Left ventricle myocardium inferior (tissue), 1 donor: ENCODE data around the gene TTC39A. TPM values are rescaled to one million over a fixed set of nuclear protein-coding genes. Genes with fewer than 3 reads are reported as not detected.

Experiments used
- DNase-seq: peaks from one replicate; pipeline ENCODE4 v3.0.0-alpha.2; 2020
- H3K27ac ChIP-seq: fragments of 200-600 bp; replicated peaks from 2 replicates; pipeline ENCODE4 v1.8.0; 2021
- H3K27me3 ChIP-seq: fragments of 200-600 bp; 2 replicates; pipeline ENCODE4 v1.8.0; 2021; ENCODE audit warnings: low read depth
- H3K36me3 ChIP-seq: fragments of 200-600 bp; 2 replicates; pipeline ENCODE4 v1.8.0; 2021
- H3K4me1 ChIP-seq: fragments of 200-600 bp; 2 replicates; pipeline ENCODE4 v1.8.0; 2021
- H3K4me3 ChIP-seq: fragments of 200-600 bp; 2 replicates; pipeline ENCODE4 v1.8.0; 2021; ENCODE audit warnings: mild to moderate bottlenecking, moderate library complexity
- H3K9me3 ChIP-seq: fragments of 200-600 bp; replicated peaks from 2 replicates; pipeline ENCODE4 v1.8.0; 2021
- intact Hi-C: fragments of 100-400 bp; cut with micrococcal nuclease; formaldehyde crosslinking; loops from one replicate; pipeline ENCODE4 v1.11.0; 2022
- total RNA-seq: library from RNA; stranded (reverse); fragmentation: NEBNext Ultra II Directional; extraction: Animal tissue kit (Norgen Biotek cat#: 25700); gene quantifications from one replicate; pipeline ENCODE4 v1.2.1, GENCODE V29; 2021
- TF ChIP-seq, protein P1 (sequence below): fragments of 200-600 bp; IDR thresholded peaks from 2 replicates; pipeline ENCODE4 v1.8.0; 2021; ENCODE audit warnings: antibody characterized with exemption, mild to moderate bottlenecking, borderline replicate concordance
- donor health status: DM: no; HTN: yes; CAD: no; lungs with severe emphysema.

TTC39A gene
- total RNA-seq, 1 donor from 2014 or later: 25.7 TPM

DNA sequence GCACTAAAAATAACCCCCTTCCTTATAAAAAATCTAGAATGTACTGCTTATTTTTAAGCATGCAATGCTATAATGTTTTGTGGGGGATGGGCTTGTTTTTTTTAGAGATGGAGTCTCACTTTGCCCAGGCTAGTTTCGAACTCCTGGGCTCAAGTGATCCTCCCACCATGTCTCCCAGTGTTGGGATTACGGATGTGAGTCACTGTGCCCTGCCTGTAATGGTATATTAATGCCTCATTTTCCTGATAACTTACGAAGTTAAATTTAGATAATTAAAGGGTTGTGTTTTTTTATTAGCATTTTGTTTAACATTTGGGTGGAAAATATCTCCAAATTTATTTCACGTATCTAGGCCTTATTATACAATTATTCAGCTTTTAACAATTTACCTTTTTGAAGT is 87.8 kb downstream of the TTC39A start:
- intact Hi-C loops: no loop called here
- Histone ChIP-seq H3K4me1 (peaks cover 99% of the 10 kb centered on the region), H3K4me3 (no peak overlapping the region), H3K27me3 (no peaks in the 10 kb centered on the region), H3K27ac (no peak overlapping the region), H3K9me3 (no peaks in the 10 kb centered on the region), H3K36me3 (no peaks in the 10 kb centered on the region)
- TF ChIP-seq, protein P1, sequence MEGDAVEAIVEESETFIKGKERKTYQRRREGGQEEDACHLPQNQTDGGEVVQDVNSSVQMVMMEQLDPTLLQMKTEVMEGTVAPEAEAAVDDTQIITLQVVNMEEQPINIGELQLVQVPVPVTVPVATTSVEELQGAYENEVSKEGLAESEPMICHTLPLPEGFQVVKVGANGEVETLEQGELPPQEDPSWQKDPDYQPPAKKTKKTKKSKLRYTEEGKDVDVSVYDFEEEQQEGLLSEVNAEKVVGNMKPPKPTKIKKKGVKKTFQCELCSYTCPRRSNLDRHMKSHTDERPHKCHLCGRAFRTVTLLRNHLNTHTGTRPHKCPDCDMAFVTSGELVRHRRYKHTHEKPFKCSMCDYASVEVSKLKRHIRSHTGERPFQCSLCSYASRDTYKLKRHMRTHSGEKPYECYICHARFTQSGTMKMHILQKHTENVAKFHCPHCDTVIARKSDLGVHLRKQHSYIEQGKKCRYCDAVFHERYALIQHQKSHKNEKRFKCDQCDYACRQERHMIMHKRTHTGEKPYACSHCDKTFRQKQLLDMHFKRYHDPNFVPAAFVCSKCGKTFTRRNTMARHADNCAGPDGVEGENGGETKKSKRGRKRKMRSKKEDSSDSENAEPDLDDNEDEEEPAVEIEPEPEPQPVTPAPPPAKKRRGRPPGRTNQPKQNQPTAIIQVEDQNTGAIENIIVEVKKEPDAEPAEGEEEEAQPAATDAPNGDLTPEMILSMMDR: no peak
- no peak for DNase-seq

DNA sequence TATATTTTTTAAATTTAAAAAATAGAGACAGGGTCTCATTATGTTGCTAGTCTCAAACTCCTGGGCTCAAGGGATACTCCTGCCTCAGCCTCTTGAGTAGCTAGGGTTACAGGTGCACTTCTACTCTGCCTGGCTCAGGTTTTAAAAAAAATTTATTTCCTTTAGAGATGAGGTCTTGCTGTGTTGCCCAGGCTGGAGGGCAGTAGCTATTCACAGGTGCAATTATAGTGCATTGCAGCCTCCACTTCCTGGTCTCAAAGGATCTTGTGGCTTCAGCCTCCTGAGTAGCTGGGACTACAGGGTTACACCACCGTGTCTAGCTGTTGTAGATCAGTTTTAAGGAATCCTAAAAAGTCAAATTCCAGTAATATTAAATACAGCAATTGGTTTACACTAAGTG is 89.2 kb downstream of the TTC39A start:
- peaks cover 97% of the 10 kb centered on the region for H3K4me1 ChIP-seq
- no peaks in the 10 kb centered on the region for H3K36me3 ChIP-seq
- no peak overlapping the region for H3K4me3 ChIP-seq
- H3K27ac ChIP-seq: no peak overlapping the region
- no peak for DNase-seq
- TF ChIP-seq, protein P1: no peak
- H3K27me3 ChIP-seq: no peaks in the 10 kb centered on the region
- intact Hi-C loops: no loop called here
- no peaks in the 10 kb centered on the region for H3K9me3 ChIP-seq

DNA sequence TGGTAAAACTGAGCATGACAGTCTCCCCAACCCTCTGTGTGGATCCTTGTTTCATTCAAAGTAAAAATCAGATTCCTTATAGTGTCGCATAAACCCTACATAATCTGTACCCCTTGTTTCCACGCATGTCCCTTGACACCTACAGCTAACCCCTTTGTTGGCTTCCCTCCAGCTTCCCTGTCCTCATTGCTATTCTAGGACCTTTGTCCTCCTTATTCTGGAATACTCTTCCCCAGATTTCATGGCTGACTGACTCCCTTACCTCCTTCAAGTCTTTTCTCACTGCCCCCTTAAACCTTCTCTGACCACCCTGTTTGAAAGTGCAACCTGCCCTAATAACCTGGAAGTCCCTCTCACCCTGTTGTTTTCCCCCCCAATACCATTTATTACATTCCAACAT is 90.3 kb downstream of the TTC39A start:
- TF ChIP-seq, protein P1: no peak
- Histone ChIP-seq H3K4me1 (peaks cover 97% of the 10 kb centered on the region), H3K36me3 (no peaks in the 10 kb centered on the region), H3K9me3 (no peaks in the 10 kb centered on the region), H3K27ac (peak overlapping the region; percentile 55), H3K4me3 (no peak overlapping the region), H3K27me3 (no peaks in the 10 kb centered on the region)
- intact Hi-C loops: no loop called here
- DNase-seq: no peak

DNA sequence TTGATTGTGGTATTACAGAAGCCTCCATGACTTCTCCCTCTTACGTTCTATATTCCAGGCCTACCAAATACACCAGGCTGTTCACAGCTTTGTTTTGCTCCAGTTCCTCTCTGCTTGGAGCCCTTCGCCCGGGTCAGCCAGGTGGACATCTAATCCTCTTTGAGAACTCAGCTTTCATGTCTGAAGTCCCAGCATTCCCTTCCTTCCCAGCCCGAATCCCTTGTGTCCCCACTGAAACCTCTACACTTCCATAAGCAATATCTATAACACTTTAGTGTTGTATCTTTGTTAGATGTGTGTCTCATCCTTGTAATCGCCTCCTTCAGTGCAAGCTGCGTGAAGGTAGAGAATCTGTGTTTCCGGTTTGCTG is 92.3 kb downstream of the TTC39A start:
- Histone ChIP-seq H3K9me3 (no peaks in the 10 kb centered on the region), H3K4me3 (peak overlapping the region; percentile 98), H3K27me3 (no peaks in the 10 kb centered on the region), H3K36me3 (no peaks in the 10 kb centered on the region), H3K27ac (peak overlapping the region; percentile 95), H3K4me1 (peaks cover 81% of the 10 kb centered on the region)
- TF ChIP-seq, protein P1: no peak
- no peak for DNase-seq
- intact Hi-C loops: no loop called here

DNA sequence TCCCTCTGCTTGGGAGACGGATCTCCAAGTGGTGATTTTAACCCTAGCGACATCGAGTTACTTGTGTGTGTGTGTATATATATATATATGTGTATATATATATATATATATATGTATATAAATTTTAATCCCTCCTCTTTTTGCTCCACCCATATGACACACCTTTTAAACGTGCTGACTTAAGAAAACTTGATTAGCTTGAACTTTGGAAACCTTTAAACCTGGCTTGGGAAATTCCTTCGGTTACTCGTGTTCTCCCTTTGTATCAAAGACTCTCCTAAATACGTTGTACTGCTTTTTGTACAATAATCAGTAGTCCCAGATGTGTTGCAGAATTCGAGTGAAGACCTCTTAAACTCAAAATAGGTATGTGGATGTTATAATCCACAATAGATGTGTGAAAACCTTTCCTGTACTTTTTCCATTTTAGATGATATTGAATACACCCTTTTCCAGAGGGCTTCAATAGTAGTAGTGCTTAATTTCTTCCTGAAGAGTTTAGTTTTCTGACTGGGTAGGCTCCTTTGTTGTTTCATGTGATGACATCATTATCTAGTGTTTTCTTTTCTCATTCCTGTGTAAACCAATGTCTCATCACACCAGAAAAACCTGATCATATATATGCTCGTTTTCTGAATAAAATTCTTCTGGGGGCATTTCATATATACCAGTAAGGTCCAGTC is 92.9 kb downstream of the TTC39A start:
- Histone ChIP-seq H3K27ac (peak overlapping the region; percentile 95), H3K4me3 (peak overlapping the region; percentile 98), H3K4me1 (peaks cover 76% of the 10 kb centered on the region), H3K9me3 (no peaks in the 10 kb centered on the region), H3K27me3 (no peaks in the 10 kb centered on the region), H3K36me3 (no peaks in the 10 kb centered on the region)
- DNase-seq: no peak
- TF ChIP-seq, protein P1: no peak
- intact Hi-C loops: no loop called here

Other genes starting within 250 kb of the TTC39A start
- not detected for gene C1orf185, start 228.3 kb downstream of the TTC39A start, total RNA-seq
- 116 TPM for gene RNF11, start 94.3 kb downstream of the TTC39A start, total RNA-seq
- 64.5 TPM for gene EPS15, start 188.7 kb upstream of the TTC39A start, total RNA-seq